Measurements from ENCODE around the gene CDH23.

GRCh38 chr10:71520042-71520441 is 123.3 kb downstream of the CDH23 start:
- TF ChIP-seq EZH2phosphoT487 (IDR thresholded peaks at IDR 0.05; ENCODE audit: insufficient read depth, low read depth) (no peak), EZH2 (IDR thresholded peaks at IDR 0.05; ENCODE audit: insufficient read depth, poor library complexity, severe bottlenecking) (no peak)

Measured in GM23248 (cell line).